Activated T-helper 2 cell treated with anti-CD3 and anti-CD28 coated beads, Interferon-gamma antibody, Interleukin-2, Interleukin-4, amounts not matched to agents 10 μg/mL and 5 μg/mL and 100 μg/mL, durations not matched to agents 14 hours and 24 hours and 36 hours (primary cell): Measurements from ENCODE around the gene PRKAR2A. TPM values are rescaled to one million over a fixed set of nuclear protein-coding genes. Genes with fewer than 3 reads are reported as not detected.

Experiments
- DNase-seq: peaks from one replicate; pipeline ENCODE4 v3.0.0; 2021; ENCODE audit warnings: low spot score
- H3K27ac Mint-ChIP-seq: one replicate; pipeline ENCODE4 v1.8.0; 2021; ENCODE audit warnings: mixed read lengths
- H3K27me3 Mint-ChIP-seq: one replicate; pipeline ENCODE4 v1.8.0; 2021; ENCODE audit warnings: low read depth, mixed read lengths
- H3K36me3 Mint-ChIP-seq: one replicate; pipeline ENCODE4 v1.8.0; 2021; ENCODE audit warnings: low read depth, mixed read lengths
- H3K4me1 Mint-ChIP-seq: one replicate; pipeline ENCODE4 v1.8.0; 2021; ENCODE audit warnings: low read depth, mixed read lengths
- H3K4me3 Mint-ChIP-seq: one replicate; pipeline ENCODE4 v1.8.0; 2021; ENCODE audit warnings: low read depth, mild to moderate bottlenecking, moderate library complexity, mixed read lengths
- H3K9me3 Mint-ChIP-seq: one replicate; pipeline ENCODE4 v1.8.0; 2021; ENCODE audit warnings: mixed read lengths
- intact Hi-C: fragments of 100-400 bp; cut with micrococcal nuclease; formaldehyde crosslinking; loops from one replicate; pipeline ENCODE4 v1.15.1; 2023
- total RNA-seq: library from RNA; stranded (reverse); gene quantifications from 2 replicates; pipeline ENCODE4 v1.2.3, GENCODE V29; 2022

PRKAR2A gene
- total RNA-seq, 1 donor from 2014 or later: 32.4 TPM

- peak overlapping the region; percentile 24 for H3K27ac Mint-ChIP-seq
- no peaks in the 10 kb centered on the region for H3K27me3 Mint-ChIP-seq
- intact Hi-C loops: no loop called here
- DNase-seq: no peak
- H3K4me3 Mint-ChIP-seq: no peak overlapping the region
- no peaks in the 10 kb centered on the region for H3K9me3 Mint-ChIP-seq
- peaks cover 9% of the 10 kb centered on the region for H3K4me1 Mint-ChIP-seq
- peaks cover 40% of the 10 kb centered on the region for H3K36me3 Mint-ChIP-seq
Observed at GRCh38 chr3:48702320-48702920, 145.3 kb downstream of the PRKAR2A start.

DNA sequence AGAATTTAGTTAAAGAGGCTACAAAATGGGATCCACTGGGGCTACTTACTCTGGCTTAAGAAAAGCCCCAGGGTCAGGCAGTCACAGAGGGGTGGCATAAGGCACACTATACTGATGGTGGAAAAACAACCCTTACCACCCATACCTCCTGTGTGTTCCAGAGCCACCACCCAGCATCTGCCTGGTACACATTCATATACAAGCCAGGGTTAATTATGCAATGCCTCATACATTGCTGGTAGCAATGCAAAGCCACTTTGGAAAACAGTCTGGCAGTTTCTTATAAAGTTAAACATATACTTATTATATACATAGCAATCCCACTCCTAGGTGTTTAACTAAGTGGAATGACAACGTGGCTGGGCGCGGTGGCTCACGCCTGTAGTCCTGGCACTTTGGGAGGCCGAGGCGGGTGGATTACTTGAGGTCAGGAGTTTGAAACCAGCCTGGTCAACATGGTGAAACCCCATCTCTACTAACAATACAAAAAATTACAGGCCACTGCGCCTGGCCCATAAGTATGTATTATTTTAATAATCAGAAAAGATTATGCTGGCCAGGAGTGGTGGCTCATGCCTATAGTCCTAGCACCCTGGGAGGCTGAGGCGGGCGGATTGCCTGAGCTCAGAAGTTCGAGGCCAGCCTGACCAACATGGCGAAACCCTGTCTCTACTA, 146.8 kb downstream of the PRKAR2A start:
- no peaks in the 10 kb centered on the region for H3K9me3 Mint-ChIP-seq
- H3K27ac Mint-ChIP-seq: no peak overlapping the region
- no peak for DNase-seq
- intact Hi-C loops: no loop called here
- H3K27me3 Mint-ChIP-seq: no peaks in the 10 kb centered on the region
- H3K4me1 Mint-ChIP-seq: peaks cover 13% of the 10 kb centered on the region
- no peak overlapping the region for H3K4me3 Mint-ChIP-seq
- H3K36me3 Mint-ChIP-seq: peaks cover 36% of the 10 kb centered on the region

- intact Hi-C loops: no loop called here
- Mint-ChIP-seq H3K9me3 (no peaks in the 10 kb centered on the region), H3K27ac (no peak overlapping the region), H3K36me3 (peaks cover 42% of the 10 kb centered on the region), H3K27me3 (no peaks in the 10 kb centered on the region), H3K4me3 (no peak overlapping the region), H3K4me1 (peaks cover 13% of the 10 kb centered on the region)
- DNase-seq: no peak
Observed at GRCh38 chr3:48698891-48699290, 148.8 kb downstream of the PRKAR2A start.

GRCh38 chr3:48697952-48698351, 149.7 kb downstream of the PRKAR2A start:
- H3K36me3 Mint-ChIP-seq: peaks cover 50% of the 10 kb centered on the region
- intact Hi-C loops: no loop called here
- no peak overlapping the region for H3K4me3 Mint-ChIP-seq
- H3K27me3 Mint-ChIP-seq: no peaks in the 10 kb centered on the region
- H3K27ac Mint-ChIP-seq: no peak overlapping the region
- no peaks in the 10 kb centered on the region for H3K9me3 Mint-ChIP-seq
- DNase-seq: no peak
- H3K4me1 Mint-ChIP-seq: peaks cover 13% of the 10 kb centered on the region

DNA sequence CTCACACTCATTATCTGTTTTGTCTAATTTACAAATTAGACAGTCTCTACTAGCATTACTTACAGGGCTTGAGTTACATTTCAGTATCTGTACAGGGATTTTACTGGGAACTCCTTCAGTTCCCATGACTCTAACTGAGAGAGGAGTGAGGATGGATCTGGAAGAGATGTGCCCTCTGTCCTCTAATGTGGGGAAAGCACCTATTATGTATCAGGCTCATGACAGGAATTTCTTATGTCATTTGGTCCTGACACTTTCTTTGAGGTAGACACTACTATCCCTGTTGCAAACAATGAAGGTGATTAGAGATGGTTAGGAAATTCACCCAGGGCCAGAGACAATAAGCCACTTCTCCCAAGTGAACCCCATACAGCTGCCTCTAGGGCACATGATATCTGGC, 151.1 kb downstream of the PRKAR2A start:
- H3K4me1 Mint-ChIP-seq: peaks cover 6% of the 10 kb centered on the region
- intact Hi-C loops: no loop called here
- no peak overlapping the region for H3K4me3 Mint-ChIP-seq
- no peak for DNase-seq
- H3K27ac Mint-ChIP-seq: no peak overlapping the region
- no peaks in the 10 kb centered on the region for H3K27me3 Mint-ChIP-seq
- no peaks in the 10 kb centered on the region for H3K9me3 Mint-ChIP-seq
- peaks cover 52% of the 10 kb centered on the region for H3K36me3 Mint-ChIP-seq

Other genes starting within 250 kb of the PRKAR2A start
- 248 and 273 TPM in 2 replicates for gene UQCRC1, start 238.2 kb downstream of the PRKAR2A start, total RNA-seq
- gene TMEM89, start 226.1 kb downstream of the PRKAR2A start, total RNA-seq: 0.80 and 0.87 TPM in 2 replicates
- 85.1 and 89.6 TPM in 2 replicates for gene SLC26A6, start 212.4 kb downstream of the PRKAR2A start, total RNA-seq
- gene CELSR3, start 185.0 kb downstream of the PRKAR2A start, total RNA-seq: 16.0 and 16.5 TPM in 2 replicates
- gene NCKIPSD, start 162.0 kb downstream of the PRKAR2A start, total RNA-seq: 49.8 and 51.4 TPM in 2 replicates
- gene IP6K2, start 130.7 kb downstream of the PRKAR2A start, total RNA-seq: 65.4 and 68.2 TPM in 2 replicates
- gene SLC25A20, start 51.0 kb upstream of the PRKAR2A start, total RNA-seq: 16.2 and 19.0 TPM in 2 replicates
- gene ARIH2, start 71.0 kb upstream of the PRKAR2A start, total RNA-seq: 156 and 163 TPM in 2 replicates
- gene P4HTM, start 142.4 kb upstream of the PRKAR2A start, total RNA-seq: 37.8 and 39.1 TPM in 2 replicates
- 161 and 167 TPM in 2 replicates for gene WDR6, start 159.5 kb upstream of the PRKAR2A start, total RNA-seq
- gene DALRD3, start 170.7 kb upstream of the PRKAR2A start, total RNA-seq: 30.4 and 30.5 TPM in 2 replicates
- gene NDUFAF3, start 174.2 kb upstream of the PRKAR2A start, total RNA-seq: 118 and 120 TPM in 2 replicates
- 412 and 416 TPM in 2 replicates for gene IMPDH2, start 181.5 kb upstream of the PRKAR2A start, total RNA-seq
- gene QRICH1, start 246.2 kb upstream of the PRKAR2A start, total RNA-seq: 145 and 164 TPM in 2 replicates